HepG2 (cell line): ENCODE data around the gene UBE2H. TPM values are rescaled to one million over a fixed set of nuclear protein-coding genes. Genes with fewer than 3 reads are reported as not detected.
A peak's percentile ranks its signal among the peaks of the same experiment; 100 is the strongest.

Experiments used
- ATAC-seq: fragments of 200-7000 bp; cut with Tn5 transposase; 3 replicates; pipeline ENCODE4 v1.9.1; 2020; ENCODE audit warnings: mild to moderate bottlenecking, moderate library complexity
- BruUV-seq: library from RNA; stranded (reverse); fragments of 400-500 nt; replicated peaks from 2 replicates; lab custom pipeline; 2021; lab: Mats Ljungman, UMichigan
- CTCF ChIA-PET: fragments of 300-600 bp; formaldehyde crosslinking; extraction: SDS; loops from one replicate; lab custom pipeline; 2021; ENCODE audit warnings: low total read pairs, inconsistent platforms, low intra/inter-chr PET ratio; lab: Yijun Ruan, JAX
- POLR2A ChIA-PET: fragments of 350-600 bp; sonication (Branson Sonifier 250); formaldehyde crosslinking; loops from one replicate; lab custom pipeline; 2020; ENCODE audit warnings: antibody characterized with exemption, inconsistent platforms; lab: Yijun Ruan, JAX
- DNase-seq: peaks from one replicate; pipeline ENCODE4 v3.0.0-alpha.2; 2015; ENCODE audit warnings: low spot score
- FAIRE-seq: peaks from 3 replicates; lab custom pipeline; 2011; peaks lifted over from hg19 to GRCh38; lab: Jason Lieb, UNC
- H2AFZ ChIP-seq: one replicate; pipeline ENCODE4 v1.6.1; 2011; ENCODE audit warnings: low read length, inconsistent platforms
- H3K27ac ChIP-seq: fragments of 300-600 bp; 3 replicates; pipeline ENCODE4 v1.8.0; 2011; ENCODE audit warnings: mixed run types, mild to moderate bottlenecking, mixed read lengths, low read length, inconsistent platforms; ENCODE audit not compliant: insufficient read depth; ENCODE audit errors: extremely low read length
- H3K27me3 ChIP-seq, 2 experiments: fragments of 200-600 bp in 1 of 2; 2 replicates in 1 of 2; 3 replicates in 1 of 2; pipeline versions ENCODE4 v1.6.0 to v1.8.0; 2011; ENCODE audit warnings: low read length in 2 of 2, mild to moderate bottlenecking in 2 of 2, moderate library complexity in 2 of 2, inconsistent platforms in 1 of 2; ENCODE audit not compliant: insufficient read depth in 2 of 2, control insufficient read depth in 1 of 2
- H3K36me3 ChIP-seq, 2 experiments: fragments of 200-600 bp in 1 of 2; replicated peaks in 1 of 2; 2 replicates in 1 of 2; 3 replicates in 1 of 2; pipeline versions ENCODE4 v1.5.1 to v1.8.0; 2011; ENCODE audit warnings: low read length in 2 of 2, inconsistent platforms in 1 of 2; ENCODE audit not compliant: insufficient read depth in 2 of 2, control insufficient read depth in 1 of 2
- H3K4me1 ChIP-seq: 2 replicates; pipeline ENCODE4 v1.5.1; 2012; ENCODE audit warnings: low read length, inconsistent platforms; ENCODE audit not compliant: insufficient read depth
- H3K4me2 ChIP-seq: 2 replicates; pipeline ENCODE4 v1.6.0; 2011; ENCODE audit warnings: low read depth, low read length, inconsistent platforms
- H3K4me3 ChIP-seq, 3 experiments: fragments of 200-600 bp in 1 of 3; sonication (generic), shearing (Covaris generic) in 1 of 3; replicated peaks in 1 of 3; 2 replicates each; pipeline ENCODE4 v1.5.1; 2011 to 2016; ENCODE audit warnings: low read length in 3 of 3, inconsistent platforms in 2 of 3, low read depth in 2 of 3, mild to moderate bottlenecking in 2 of 3, control low read depth in 1 of 3, mixed read lengths in 1 of 3; ENCODE audit not compliant: insufficient read depth in 1 of 3
- H3K79me2 ChIP-seq: one replicate; pipeline ENCODE4 v1.6.1; 2011; ENCODE audit warnings: low read length, inconsistent platforms; ENCODE audit not compliant: insufficient read depth
- H3K9ac ChIP-seq: 2 replicates; pipeline ENCODE4 v1.6.0; 2011; ENCODE audit warnings: mild to moderate bottlenecking, low read depth, low read length, inconsistent platforms; ENCODE audit not compliant: insufficient read depth
- H3K9me3 ChIP-seq: 2 replicates; pipeline ENCODE4 v1.5.1; 2012; ENCODE audit warnings: mild to moderate bottlenecking, low read length
- H4K20me1 ChIP-seq: 2 replicates; pipeline ENCODE4 v1.6.0; 2011; ENCODE audit warnings: inconsistent platforms, mild to moderate bottlenecking, low read length, moderate library complexity; ENCODE audit not compliant: insufficient read depth
- CEBPB ChIP-seq: IDR thresholded peaks from 2 replicates; pipeline ENCODE4 v1.6.1; 2011; ENCODE audit warnings: low read depth, low read length, improper control_type of control experiment, borderline replicate concordance
- MAX ChIP-seq: IDR thresholded peaks from 2 replicates; pipeline ENCODE4 v1.6.1; 2012; ENCODE audit warnings: inconsistent platforms
- PAX8 ChIP-seq: sonication (generic); formaldehyde crosslinking; IDR thresholded peaks from 2 replicates; pipeline ENCODE4 v1.8.0; 2022; ENCODE audit warnings: mild to moderate bottlenecking, missing genetic modification reagents, borderline replicate concordance
- SMAD9 ChIP-seq: sonication (generic); formaldehyde crosslinking; IDR thresholded peaks from 2 replicates; pipeline ENCODE4 v1.5.1; 2020; ENCODE audit warnings: mild to moderate bottlenecking, missing genetic modification reagents
- ZNF446 ChIP-seq: sonication (generic); formaldehyde crosslinking; IDR thresholded peaks from 2 replicates; pipeline ENCODE4 v1.5.0; 2020; ENCODE audit warnings: mild to moderate bottlenecking, missing genetic modification reagents
- ZNF501 ChIP-seq: sonication (generic); formaldehyde crosslinking; IDR thresholded peaks from 2 replicates; pipeline ENCODE4 v1.5.1; 2020; ENCODE audit warnings: mild to moderate bottlenecking, moderate library complexity, missing genetic modification reagents
- ZNF615 ChIP-seq: sonication (generic); formaldehyde crosslinking; IDR thresholded peaks from 2 replicates; pipeline ENCODE4 v1.5.0; 2020; ENCODE audit warnings: mild to moderate bottlenecking, missing genetic modification reagents, borderline replicate concordance
- ZNF678 ChIP-seq: sonication (generic); formaldehyde crosslinking; IDR thresholded peaks from 2 replicates; pipeline ENCODE4 v1.4.0; 2020; ENCODE audit warnings: mild to moderate bottlenecking, missing genetic modification reagents
- ZNF816 ChIP-seq: sonication (generic); formaldehyde crosslinking; IDR thresholded peaks from 2 replicates; pipeline ENCODE4 v1.8.0; 2022; ENCODE audit warnings: missing genetic modification reagents, mild to moderate bottlenecking, borderline replicate concordance
- WGBS: methylation state at CpG from one replicate; pipeline ENCODE4 v1.1.6; 2017; ENCODE audit warnings: low lambda C conversion rate; 5-methylcytosine and 5-hydroxymethylcytosine counted together
- in situ Hi-C: cut with HindIII; loops from 2 replicates; pipeline ENCODE4 v1.10.0; 2017; ENCODE audit warnings: low pct_unique_long_range_greater_than_20kb; ENCODE audit not compliant: extremely low pct_ligation_motif_present
- intact Hi-C: fragments of 100-400 bp; cut with micrococcal nuclease; formaldehyde crosslinking; loops from one replicate; pipeline ENCODE4 v1.10.0; 2022; ENCODE audit not compliant: unreplicated experiment
- polyA plus RNA-seq, 8 experiments: library from polyadenylated mRNA; depleted of rRNA in 3 of 8; stranded (reverse) in 7 of 8; unstranded in 1 of 8; fragments of >200 nt; fragmentation: Illumina TruSeq in 4 of 8; extraction: Trizol in 4 of 8; gene quantifications; 2 replicates each; pipeline versions ENCODE4 v1.2.1 to v1.2.3, GENCODE V29; 2011 to 2016; ENCODE audit warnings: low read depth in 4 of 8, missing spikeins in 1 of 8, mixed read lengths in 1 of 8; ENCODE audit not compliant: insufficient read depth in 1 of 8
- total RNA-seq, 5 experiments: library from RNA; depleted of rRNA; stranded (reverse); fragments of >200 nt; fragmentation: Illumina TruSeq; extraction: Trizol; gene quantifications; 2 replicates each; pipeline ENCODE4 v1.2.3, GENCODE V29; 2016; ENCODE audit warnings: low read depth in 1 of 5

UBE2H gene
- total and polyA plus RNA-seq, 2 of the 13 experiments (the other 11 are each of a cell fraction or from before 2014, with no cell fraction given) = 15.5 to 40.1 TPM

GRCh38 chr7:129798616-129799349, 154.0 kb downstream of the UBE2H start:
- DNase-seq (no peak), FAIRE-seq (no peak), ATAC-seq (no peak)
- Histone ChIP-seq H3K4me2 (no peak overlapping the region), H3K9me3 (no peaks in the 10 kb centered on the region), H3K27me3 (peaks cover 8 to 31% of the 10 kb centered on the region in 2 experiments; a peak in 3 of 5 replicates), H4K20me1 (no peaks in the 10 kb centered on the region), H3K9ac (no peak overlapping the region), H3K4me1 (peaks cover 6% of the 10 kb centered on the region; the same call in 1 of the 2 replicates), H3K36me3 (no peaks in the 10 kb centered on the region), H3K27ac (no peak overlapping the region), H3K4me3 (no peak overlapping the region), H3K79me2 (no peaks in the 10 kb centered on the region), H2AFZ (no peak overlapping the region)
- ChIA-PET POLR2A (no interaction called here), CTCF (no interaction called here)
- no peak for TF ChIP-seq ZNF446 (CRISPR knock-in tag)
- no peak for TF ChIP-seq ZNF816 (CRISPR knock-in tag)
- TF ChIP-seq MAX = no peak
- no peak for TF ChIP-seq ZNF678 (CRISPR knock-in tag)
- TF ChIP-seq PAX8 (CRISPR knock-in tag) = no peak
- no peak for TF ChIP-seq SMAD9
- in situ Hi-C loops (no loop called here), intact Hi-C loops (no loop called here)
- 48% methylated on average over 16 of the region's 16 CpGs for WGBS
- no TSS peak for BruUV-seq

- 11% methylated on average over 7 of the region's 7 CpGs for WGBS
- ATAC-seq (no peak), FAIRE-seq (no peak), DNase-seq (no peak)
- Histone ChIP-seq H3K36me3 (no peaks in the 10 kb centered on the region), H3K79me2 (no peaks in the 10 kb centered on the region), H3K27ac (no peak overlapping the region), H3K9ac (no peak overlapping the region), H3K4me1 (peaks cover 6% of the 10 kb centered on the region; the same call in 1 of the 2 replicates), H3K4me3 (no peak overlapping the region), H3K27me3 (peaks cover 9 to 26% of the 10 kb centered on the region in 2 experiments; a peak in 3 of 5 replicates), H4K20me1 (no peaks in the 10 kb centered on the region), H2AFZ (no peak overlapping the region), H3K4me2 (no peak overlapping the region), H3K9me3 (no peaks in the 10 kb centered on the region)
- no TSS peak for BruUV-seq
- no peak for TF ChIP-seq ZNF615 (CRISPR knock-in tag)
- TF ChIP-seq CEBPB = 0 out of 2 replicates have a peak, but pooled peaks have one; percentile 28
- TF ChIP-seq ZNF501 (CRISPR knock-in tag) = no peak
- POLR2A ChIA-PET = no interaction called here
- CTCF ChIA-PET = no interaction called here
- intact Hi-C loops = no loop called here
- in situ Hi-C loops = no loop called here
Observed at GRCh38 chr7:129797214-129797789, 155.5 kb downstream of the UBE2H start.
